IMR-90 (cell line): ENCODE results near the gene CDC20B. TPM values are rescaled to one million over a fixed set of nuclear protein-coding genes. Genes with fewer than 3 reads are reported as not detected.
"Not testable (repeated sequence)": the region's sequence is repeated elsewhere in the genome, so short reads cannot be mapped to it uniquely, and the experiment has no call there.

Source experiments
- ATAC-seq: fragments of 200-7000 bp; cut with Tn5 transposase; 2 replicates; pipeline ENCODE4 v1.9.1; 2020; ENCODE audit warnings: low read depth, mild to moderate bottlenecking, moderate library complexity
- BruUV-seq: library from RNA; stranded (reverse); fragments of 400-500 nt; replicated peaks from 2 replicates; lab custom pipeline; 2021; lab: Mats Ljungman, UMichigan
- CTCF ChIA-PET: fragments of 300-600 bp; formaldehyde crosslinking; extraction: SDS; loops from one replicate; lab custom pipeline; 2021; ENCODE audit warnings: antibody characterized with exemption; lab: Yijun Ruan, JAX
- POLR2A ChIA-PET: fragments of 300-600 bp; sonication (Branson Sonifier 250); formaldehyde crosslinking; loops from one replicate; lab custom pipeline; 2022; ENCODE audit warnings: antibody characterized with exemption; ENCODE audit not compliant: unreplicated experiment; lab: Charles Lee
- DNase-seq: peaks from one replicate; pipeline ENCODE4 v3.0.0; 2013
- H2AFZ ChIP-seq: replicated peaks from 2 replicates; pipeline ENCODE3; 2013; ENCODE audit warnings: low read length, mild to moderate bottlenecking; ENCODE audit not compliant: poor library complexity
- H2AK5ac ChIP-seq: 2 replicates; pipeline ENCODE4 v1.6.1; 2013; ENCODE audit warnings: low read depth, low read length, inconsistent platforms
- H2AK9ac ChIP-seq: replicated peaks from 2 replicates; pipeline ENCODE3; 2013; ENCODE audit warnings: mild to moderate bottlenecking, low read depth, low read length, moderate library complexity; ENCODE audit not compliant: poor library complexity
- H2BK120ac ChIP-seq: 2 replicates; pipeline ENCODE4 v1.6.1; 2013; ENCODE audit warnings: low read depth, low read length, inconsistent platforms
- H2BK15ac ChIP-seq: 3 replicates; pipeline ENCODE4 v1.6.1; 2013; ENCODE audit warnings: low read depth, low read length, inconsistent platforms
- H2BK20ac ChIP-seq: 2 replicates; pipeline ENCODE4 v1.6.1; 2013; ENCODE audit warnings: low read depth, mild to moderate bottlenecking, inconsistent platforms, low read length, moderate library complexity
- H2BK5ac ChIP-seq: 2 replicates; pipeline ENCODE4 v1.6.1; 2013; ENCODE audit warnings: mild to moderate bottlenecking, low read depth, low read length, inconsistent platforms; ENCODE audit not compliant: poor library complexity, severe bottlenecking
- H3K14ac ChIP-seq: replicated peaks from 2 replicates; pipeline ENCODE4 v1.6.1; 2013; ENCODE audit warnings: low read depth, low read length, inconsistent platforms
- H3K18ac ChIP-seq: 2 replicates; pipeline ENCODE4 v1.6.1; 2013; ENCODE audit warnings: low read depth, low read length, control low read depth
- H3K23ac ChIP-seq: 2 replicates; pipeline ENCODE4 v1.6.1; 2013; ENCODE audit warnings: low read depth, low read length, inconsistent platforms
- H3K27ac ChIP-seq: 2 replicates; pipeline ENCODE4 v1.5.1; 2013; ENCODE audit warnings: mild to moderate bottlenecking, control low read depth, low read length; ENCODE audit not compliant: insufficient read depth
- H3K27me3 ChIP-seq: 2 replicates; pipeline ENCODE4 v1.6.1; 2013; ENCODE audit warnings: low read length; ENCODE audit not compliant: control insufficient read depth, insufficient read depth
- H3K36me3 ChIP-seq: 2 replicates; pipeline ENCODE4 v1.6.1; 2013; ENCODE audit warnings: low read length, mixed read lengths; ENCODE audit not compliant: control insufficient read depth, insufficient read depth
- H3K4ac ChIP-seq: 2 replicates; pipeline ENCODE4 v1.6.1; 2013; ENCODE audit warnings: low read depth, low read length, inconsistent platforms
- H3K4me1 ChIP-seq: 2 replicates; pipeline ENCODE4 v1.6.1; 2013; ENCODE audit warnings: low read length, mixed read lengths; ENCODE audit not compliant: control insufficient read depth, insufficient read depth
- H3K4me2 ChIP-seq: 2 replicates; pipeline ENCODE4 v1.6.1; 2013; ENCODE audit warnings: low read depth, mild to moderate bottlenecking, control low read depth, low read length, moderate library complexity
- H3K4me3 ChIP-seq: 2 replicates; pipeline ENCODE4 v1.5.1; 2013; ENCODE audit warnings: low read depth, mild to moderate bottlenecking, control low read depth, low read length, moderate library complexity; ENCODE audit not compliant: insufficient read depth
- H3K56ac ChIP-seq: 2 replicates; pipeline ENCODE4 v1.6.1; 2013; ENCODE audit warnings: low read length, inconsistent platforms; ENCODE audit not compliant: insufficient read depth; ENCODE audit errors: extremely low read depth
- H3K79me1 ChIP-seq, 2 experiments: 2 replicates each; pipeline ENCODE4 v1.6.1; 2013; ENCODE audit warnings: low read length in 2 of 2, inconsistent platforms in 1 of 2, low read depth in 1 of 2
- H3K9ac ChIP-seq: 2 replicates; pipeline ENCODE4 v1.6.1; 2013; ENCODE audit warnings: low read depth, low read length, control low read depth
- H3K9me1 ChIP-seq: 2 replicates; pipeline ENCODE4 v1.6.1; 2013; ENCODE audit warnings: low read length, inconsistent platforms; ENCODE audit not compliant: insufficient read depth
- H3K9me3 ChIP-seq: 2 replicates; pipeline ENCODE4 v1.6.1; 2013; ENCODE audit warnings: low read length; ENCODE audit not compliant: control insufficient read depth, insufficient read depth
- H4K20me1 ChIP-seq: 2 replicates; pipeline ENCODE4 v1.6.1; 2013; ENCODE audit warnings: low read length, inconsistent platforms; ENCODE audit not compliant: insufficient read depth
- H4K5ac ChIP-seq: 2 replicates; pipeline ENCODE4 v1.6.1; 2013; ENCODE audit warnings: mild to moderate bottlenecking, low read depth, low read length, control low read depth
- H4K8ac ChIP-seq, 2 experiments: 2 replicates each; pipeline ENCODE4 v1.6.1; 2013; ENCODE audit warnings: low read depth in 2 of 2, low read length in 2 of 2, control low read depth in 1 of 2, inconsistent platforms in 1 of 2
- H4K91ac ChIP-seq: 2 replicates; pipeline ENCODE4 v1.6.1; 2013; ENCODE audit warnings: low read depth, low read length, inconsistent platforms; ENCODE audit not compliant: insufficient read depth
- CEBPB ChIP-seq: IDR thresholded peaks from 2 replicates; pipeline ENCODE4 v1.6.1; 2012; ENCODE audit warnings: low read depth, low read length, improper control_type of control experiment
- CHD1 ChIP-seq: IDR thresholded peaks from 2 replicates; pipeline ENCODE4 v1.6.1; 2012; ENCODE audit warnings: low read depth, low read length, improper control_type of control experiment
- MXI1 ChIP-seq: IDR thresholded peaks from 2 replicates; pipeline ENCODE4 v1.6.1; 2012; ENCODE audit warnings: low read depth, mild to moderate bottlenecking, low read length, moderate library complexity, borderline replicate concordance
- NFE2L2 ChIP-seq: fragments of 150-350 bp; IDR thresholded peaks from 2 replicates; pipeline ENCODE4 v1.6.1; 2016; ENCODE audit warnings: low read depth, mild to moderate bottlenecking, low read length
- RFX5 ChIP-seq: IDR thresholded peaks from 2 replicates; pipeline ENCODE4 v1.8.0; 2012; ENCODE audit warnings: low read depth, mild to moderate bottlenecking, low read length, moderate library complexity
- SMC3 ChIP-seq: fragments of 150-350 bp; IDR thresholded peaks from 2 replicates; pipeline ENCODE4 v1.6.1; 2016; ENCODE audit warnings: low read depth, mild to moderate bottlenecking, antibody characterized with exemption, low read length, moderate library complexity
- USF2 ChIP-seq: fragments of 150-350 bp; IDR thresholded peaks from 2 replicates; pipeline ENCODE4 v1.6.1; 2017; ENCODE audit warnings: mild to moderate bottlenecking, antibody characterized with exemption, low read length, low read depth
- WGBS, 2 experiments: methylation state at CpG; one replicate each; pipeline versions ENCODE4 v1.1.5 to v1.1.7; 2013; ENCODE audit warnings: missing lambda C conversion rate in 2 of 2; ENCODE audit not compliant: insufficient read length in 1 of 2; ENCODE audit errors: extremely low coverage in 2 of 2; 5-methylcytosine and 5-hydroxymethylcytosine counted together
- dilution Hi-C: fragments of 300-500 bp; cut with HindIII; formaldehyde crosslinking; loops from one replicate; pipeline ENCODE4 v1.14.3; 2018; ENCODE audit warnings: low sequenced_read_pairs; ENCODE audit not compliant: unreplicated experiment
- in situ Hi-C: fragments of 300-500 bp; cut with MboI; formaldehyde crosslinking; loops from 3 replicates; pipeline ENCODE4 v1.14.3; 2019; ENCODE audit warnings: low sequenced_read_pairs, inconsistent platforms, mixed read lengths
- intact Hi-C: fragments of 100-400 bp; cut with micrococcal nuclease; formaldehyde crosslinking; loops from 2 replicates; pipeline ENCODE4 v1.10.0; 2022
- polyA plus RNA-seq, 3 experiments: library from polyadenylated mRNA; depleted of rRNA; stranded (reverse); fragments of >200 nt; gene quantifications; 2 replicates each; pipeline ENCODE4 v1.2.3, GENCODE V29; 2012; ENCODE audit warnings: low replicate concordance in 1 of 3
- total RNA-seq: library from RNA; depleted of rRNA; stranded (reverse); fragments of >200 nt; gene quantifications from 2 replicates; pipeline ENCODE4 v1.2.3, GENCODE V29; 2012

CDC20B gene
- total and polyA plus RNA-seq, 2 of the 4 experiments (the other 2 are of a cell fraction), result not detected

- H3K4ac ChIP-seq, result no peak overlapping the region
- dilution Hi-C loops (no loop called here), intact Hi-C loops (no loop called here), in situ Hi-C loops (no loop called here)
- no peak overlapping the region for H3K23ac ChIP-seq
- no TSS peak for BruUV-seq
- ChIA-PET CTCF (no interaction called here), POLR2A (no interaction called here)
- H3K27ac ChIP-seq, result no peak overlapping the region
- no CpG with 5 or more reads among the region's 3 CpGs for WGBS, 2 experiments
- H3K4me2 ChIP-seq, result no peak overlapping the region
- no peak overlapping the region for H2AK5ac ChIP-seq
- ATAC-seq, result no peak
- DNase-seq, result no peak
- no peaks in the 10 kb centered on the region for H4K20me1 ChIP-seq
- no peak overlapping the region for H2BK20ac ChIP-seq
- no peak overlapping the region for H2AK9ac ChIP-seq
- H4K5ac ChIP-seq, result no peak overlapping the region
- TF ChIP-seq USF2 (no peak), RFX5 (no peak), SMC3 (no peak), CHD1 (no peak), CEBPB (no peak), NFE2L2 (no peak), MXI1 (no peak)
- H4K91ac ChIP-seq, result no peak overlapping the region
- no peak overlapping the region for H2BK15ac ChIP-seq
- H2AFZ ChIP-seq, result no peak overlapping the region
- H4K8ac ChIP-seq, result no peak overlapping the region
- H3K79me1 ChIP-seq, result no peaks in the 10 kb centered on the region
- no peak overlapping the region for H3K9ac ChIP-seq
- no peak overlapping the region for H3K18ac ChIP-seq
- no peaks in the 10 kb centered on the region for H3K4me1 ChIP-seq
- H3K27me3 ChIP-seq, result peaks cover 26% of the 10 kb centered on the region
- H2BK120ac ChIP-seq, result no peak overlapping the region
- H3K9me1 ChIP-seq, result no peaks in the 10 kb centered on the region
- H3K56ac ChIP-seq, result no peak overlapping the region
- no peak overlapping the region for H3K14ac ChIP-seq
- no peak overlapping the region for H2BK5ac ChIP-seq
- H3K36me3 ChIP-seq, result no peaks in the 10 kb centered on the region
- no peaks in the 10 kb centered on the region for H3K9me3 ChIP-seq
- no peak overlapping the region for H3K4me3 ChIP-seq
These were observed 64.3 kb downstream of the CDC20B start for GRCh38 chr5:55108661-55109060.

GRCh38 chr5:55105976-55106375 is 67.0 kb downstream of the CDC20B start:
- H2AFZ ChIP-seq, H2AK9ac ChIP-seq, H4K8ac ChIP-seq, BruUV-seq, ATAC-seq, H4K91ac ChIP-seq, DNase-seq, H3K4ac ChIP-seq, H3K18ac ChIP-seq, H2BK120ac ChIP-seq, H3K56ac ChIP-seq, H3K14ac ChIP-seq, in situ Hi-C loops, H3K79me1 ChIP-seq, H3K36me3 ChIP-seq, H3K9ac ChIP-seq, H3K4me3 ChIP-seq, H3K23ac ChIP-seq, H2BK5ac ChIP-seq, H4K5ac ChIP-seq, H3K9me3 ChIP-seq, H3K4me1 ChIP-seq, H2AK5ac ChIP-seq, H3K9me1 ChIP-seq, dilution Hi-C loops, H3K4me2 ChIP-seq, H4K20me1 ChIP-seq, H2BK20ac ChIP-seq, intact Hi-C loops, H2BK15ac ChIP-seq, H3K27ac ChIP-seq, POLR2A ChIA-PET: not testable (repeated sequence)
- CTCF ChIA-PET, result interaction anchor here (0.6 kb wide), 1 partner anchor 32 kb away, joined by 3 read pairs; no protein-coding TSS in a partner anchor
- H3K27me3 ChIP-seq, result peaks cover 29% of the 10 kb centered on the region
